ENCODE results near the gene MDFI.

The MDFI gene

DNA sequence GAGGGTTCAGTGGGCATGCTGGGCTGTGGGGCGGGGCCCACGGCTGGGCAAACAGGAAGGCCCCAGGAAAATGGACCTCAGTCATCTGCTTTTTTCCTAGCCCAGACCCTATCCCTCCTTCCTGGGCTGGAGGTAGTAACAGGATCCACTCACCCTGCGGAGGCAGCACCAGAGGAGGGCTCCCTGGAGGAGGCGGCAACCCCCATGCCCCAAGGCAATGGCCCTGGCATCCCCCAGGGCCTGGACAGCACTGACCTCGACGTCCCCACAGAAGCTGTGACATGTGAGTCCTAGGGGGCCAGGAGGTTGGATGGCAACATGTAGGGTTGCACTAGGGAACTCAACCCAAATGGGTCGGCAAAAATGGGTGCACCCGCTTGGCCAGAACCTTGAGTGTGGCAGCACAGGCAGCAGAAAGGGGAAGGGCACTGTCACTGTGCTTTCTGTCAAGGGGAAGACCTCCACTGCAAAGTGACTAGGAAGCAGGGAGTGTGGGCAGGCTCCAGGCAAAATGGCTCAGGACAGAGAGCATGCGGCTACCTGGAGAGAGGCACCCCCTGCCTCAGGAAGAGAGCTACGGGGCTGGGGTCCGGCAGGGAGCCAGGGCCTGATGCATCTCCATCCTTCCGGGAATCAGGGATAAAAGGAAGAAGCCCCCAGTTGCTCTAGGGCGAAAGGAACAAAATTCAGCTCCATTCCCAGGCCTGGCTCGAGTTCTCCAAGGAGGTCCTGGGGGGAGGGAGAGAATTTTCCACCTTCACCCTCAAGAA is 7.9 kb downstream of the MDFI start:
- Histone ChIP-seq H2BK5ac (ENCODE audit: low read length) (no peak overlapping the region), H3K9ac (ENCODE audit: low read length) (no peak overlapping the region), H3K79me1 (ENCODE audit: low read length) (peaks cover 26% of the 10 kb centered on the region), H3K27me3 (ENCODE audit: insufficient read depth, low read length, poor library complexity) (no peaks in the 10 kb centered on the region), H2BK120ac (ENCODE audit: low read depth, low read length) (no peak overlapping the region), H3K23ac (ENCODE audit: low read length) (no peak overlapping the region), H2AK5ac (ENCODE audit: low read length) (no peak overlapping the region), H3K4me1 (ENCODE audit: control insufficient read depth, low read depth, low read length) (peaks cover 21% of the 10 kb centered on the region), H3K4me3 (ENCODE audit: low read length) (no peak overlapping the region), H4K8ac (ENCODE audit: low read depth, low read length) (no peak overlapping the region), H3K36me3 (ENCODE audit: control insufficient read depth, insufficient read depth, low read length) (peaks cover 8% of the 10 kb centered on the region), H3K4ac (ENCODE audit: low read depth, low read length) (no peak overlapping the region), H2BK15ac (replicated peaks; ENCODE audit: low read depth) (no peak overlapping the region), H4K5ac (ENCODE audit: low read length) (no peak overlapping the region), H3K18ac (ENCODE audit: low read length) (no peak overlapping the region), H3K27ac (ENCODE audit: low read depth, low read length) (no peak overlapping the region), H3K79me2 (ENCODE audit: control insufficient read depth, insufficient read depth, low read length) (peaks cover 16% of the 10 kb centered on the region), H3K4me2 (ENCODE audit: low read length) (no peak overlapping the region), H3K56ac (ENCODE audit: low read length) (no peak overlapping the region)
- WGBS (ENCODE audit: extremely low coverage, insufficient coverage, low lambda C conversion rate): no CpG with 5 or more reads among the region's 14 CpGs
- DNase-seq: no peak

DNA sequence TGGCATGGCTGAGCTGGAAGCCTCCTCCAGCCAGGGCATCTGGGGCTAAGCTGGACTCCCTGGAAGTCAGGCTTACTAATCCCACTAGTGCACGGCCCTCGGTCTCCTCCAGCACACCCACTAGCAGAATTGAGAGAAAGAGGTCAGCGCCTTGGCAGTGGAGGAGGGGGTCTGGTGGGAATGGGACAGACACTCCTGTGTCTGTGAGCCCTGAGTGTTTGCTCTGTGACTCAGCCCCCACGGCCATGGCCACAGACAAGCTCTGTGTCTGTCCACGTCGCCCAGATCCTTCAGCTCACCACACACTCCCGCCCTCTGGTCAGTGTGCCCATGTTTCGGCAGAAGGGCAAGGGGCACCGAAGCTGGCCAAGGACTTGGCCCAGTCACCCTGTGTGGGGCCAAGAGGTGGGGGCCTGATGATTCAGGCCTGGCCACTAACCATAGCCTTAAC is 8.8 kb downstream of the MDFI start:
- Histone ChIP-seq H3K79me2 (ENCODE audit: control insufficient read depth, insufficient read depth, low read length) (peaks cover 7% of the 10 kb centered on the region), H4K5ac (ENCODE audit: low read length) (no peak overlapping the region), H3K23ac (ENCODE audit: low read length) (no peak overlapping the region), H2BK120ac (ENCODE audit: low read depth, low read length) (no peak overlapping the region), H3K4me2 (ENCODE audit: low read length) (no peak overlapping the region), H3K36me3 (ENCODE audit: control insufficient read depth, insufficient read depth, low read length) (peaks cover 10% of the 10 kb centered on the region), H3K4ac (ENCODE audit: low read depth, low read length) (no peak overlapping the region), H2BK15ac (replicated peaks; ENCODE audit: low read depth) (no peak overlapping the region), H3K79me1 (ENCODE audit: low read length) (peaks cover 18% of the 10 kb centered on the region), H3K9ac (ENCODE audit: low read length) (no peak overlapping the region), H3K18ac (ENCODE audit: low read length) (no peak overlapping the region), H3K4me3 (ENCODE audit: low read length) (no peak overlapping the region), H3K56ac (ENCODE audit: low read length) (no peak overlapping the region), H3K27ac (ENCODE audit: low read depth, low read length) (no peak overlapping the region), H2AK5ac (ENCODE audit: low read length) (no peak overlapping the region), H2BK5ac (ENCODE audit: low read length) (no peak overlapping the region), H4K8ac (ENCODE audit: low read depth, low read length) (no peak overlapping the region), H3K4me1 (ENCODE audit: control insufficient read depth, low read depth, low read length) (peaks cover 18% of the 10 kb centered on the region), H3K27me3 (ENCODE audit: insufficient read depth, low read length, poor library complexity) (no peaks in the 10 kb centered on the region)
- no CpG with 5 or more reads among the region's 9 CpGs for WGBS (ENCODE audit: extremely low coverage, insufficient coverage, low lambda C conversion rate)
- DNase-seq: no peak

DNA sequence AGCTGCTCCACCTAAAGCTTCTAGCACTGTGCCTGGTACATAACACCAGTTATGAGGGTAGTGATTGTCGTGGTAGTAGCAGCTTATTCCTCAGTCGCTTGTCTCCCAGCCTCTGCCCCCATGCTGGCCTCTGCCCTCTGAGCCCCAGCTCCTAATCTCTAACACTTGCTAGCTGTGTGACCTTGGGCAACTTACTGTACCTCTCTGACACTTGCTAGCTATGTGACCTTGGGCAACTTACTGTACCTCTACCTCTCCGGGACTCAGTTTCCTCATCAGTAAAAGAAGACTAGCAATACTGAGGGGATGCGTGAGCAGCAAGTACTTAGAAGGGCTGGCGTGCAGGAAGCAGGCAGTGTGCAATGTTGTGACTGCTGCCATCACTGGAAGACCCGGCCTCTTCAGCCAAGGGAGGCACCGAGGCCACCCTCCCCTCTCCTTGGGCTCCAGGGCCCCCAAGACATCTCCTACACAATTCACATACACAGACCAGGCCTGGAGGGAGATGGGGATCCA is 9.9 kb downstream of the MDFI start:
- no CpG with 5 or more reads among the region's 7 CpGs for WGBS (ENCODE audit: extremely low coverage, insufficient coverage, low lambda C conversion rate)
- Histone ChIP-seq H3K27ac (ENCODE audit: low read depth, low read length) (no peak overlapping the region), H3K4me2 (ENCODE audit: low read length) (no peak overlapping the region), H2AK5ac (ENCODE audit: low read length) (no peak overlapping the region), H2BK5ac (ENCODE audit: low read length) (no peak overlapping the region), H3K36me3 (ENCODE audit: control insufficient read depth, insufficient read depth, low read length) (peaks cover 15% of the 10 kb centered on the region), H3K18ac (ENCODE audit: low read length) (no peak overlapping the region), H3K56ac (ENCODE audit: low read length) (no peak overlapping the region), H3K23ac (ENCODE audit: low read length) (no peak overlapping the region), H3K4me3 (ENCODE audit: low read length) (no peak overlapping the region), H3K79me2 (ENCODE audit: control insufficient read depth, insufficient read depth, low read length) (peaks cover 2% of the 10 kb centered on the region), H3K4ac (ENCODE audit: low read depth, low read length) (no peak overlapping the region), H4K8ac (ENCODE audit: low read depth, low read length) (no peak overlapping the region), H3K27me3 (ENCODE audit: insufficient read depth, low read length, poor library complexity) (no peaks in the 10 kb centered on the region), H3K9ac (ENCODE audit: low read length) (no peak overlapping the region), H3K4me1 (ENCODE audit: control insufficient read depth, low read depth, low read length) (peaks cover 13% of the 10 kb centered on the region), H4K5ac (ENCODE audit: low read length) (no peak overlapping the region), H2BK120ac (ENCODE audit: low read depth, low read length) (no peak overlapping the region), H3K79me1 (ENCODE audit: low read length) (peaks cover 12% of the 10 kb centered on the region), H2BK15ac (replicated peaks; ENCODE audit: low read depth) (no peak overlapping the region)
- no peak for DNase-seq

DNA sequence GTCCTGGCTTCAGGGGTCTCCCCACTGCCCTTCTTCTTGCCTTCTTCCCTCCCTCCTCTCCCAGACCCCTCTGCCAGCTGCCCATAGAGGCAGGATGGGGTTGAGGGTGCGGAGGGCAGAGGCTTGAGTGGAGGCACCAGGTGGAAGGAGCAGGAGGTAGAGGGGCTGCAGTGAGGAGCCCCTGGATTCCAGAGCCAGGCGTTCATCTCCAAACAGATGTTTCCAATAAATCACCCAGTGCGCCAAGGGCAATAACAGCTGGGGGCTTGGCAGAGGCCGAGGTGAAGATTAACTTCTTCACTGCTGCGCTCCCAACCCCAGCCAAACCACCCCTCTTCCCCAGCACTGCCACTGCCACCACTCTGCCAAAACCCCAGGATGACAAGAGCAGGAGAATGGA is 10.7 kb downstream of the MDFI start:
- H3K27ac ChIP-seq (ENCODE audit: low read depth, low read length): no peak overlapping the region
- H3K56ac ChIP-seq (ENCODE audit: low read length): no peak overlapping the region
- H3K4ac ChIP-seq (ENCODE audit: low read depth, low read length): no peak overlapping the region
- peaks cover 7% of the 10 kb centered on the region for H3K4me1 ChIP-seq (ENCODE audit: control insufficient read depth, low read depth, low read length)
- DNase-seq: no peak
- H2BK120ac ChIP-seq (ENCODE audit: low read depth, low read length): no peak overlapping the region
- no peak overlapping the region for H2BK15ac ChIP-seq (replicated peaks; ENCODE audit: low read depth)
- no peaks in the 10 kb centered on the region for H3K79me2 ChIP-seq (ENCODE audit: control insufficient read depth, insufficient read depth, low read length)
- no peak overlapping the region for H3K18ac ChIP-seq (ENCODE audit: low read length)
- H3K27me3 ChIP-seq (ENCODE audit: insufficient read depth, low read length, poor library complexity): no peaks in the 10 kb centered on the region
- H3K4me3 ChIP-seq (ENCODE audit: low read length): no peak overlapping the region
- no peak overlapping the region for H3K9ac ChIP-seq (ENCODE audit: low read length)
- no CpG with 5 or more reads among the region's 5 CpGs for WGBS (ENCODE audit: extremely low coverage, insufficient coverage, low lambda C conversion rate)
- no peak overlapping the region for H4K8ac ChIP-seq (ENCODE audit: low read depth, low read length)
- no peak overlapping the region for H3K23ac ChIP-seq (ENCODE audit: low read length)
- H3K79me1 ChIP-seq (ENCODE audit: low read length): peaks cover 10% of the 10 kb centered on the region
- peaks cover 17% of the 10 kb centered on the region for H3K36me3 ChIP-seq (ENCODE audit: control insufficient read depth, insufficient read depth, low read length)
- H4K5ac ChIP-seq (ENCODE audit: low read length): no peak overlapping the region
- H3K4me2 ChIP-seq (ENCODE audit: low read length): no peak overlapping the region
- H2AK5ac ChIP-seq (ENCODE audit: low read length): no peak overlapping the region
- no peak overlapping the region for H2BK5ac ChIP-seq (ENCODE audit: low read length)

DNA sequence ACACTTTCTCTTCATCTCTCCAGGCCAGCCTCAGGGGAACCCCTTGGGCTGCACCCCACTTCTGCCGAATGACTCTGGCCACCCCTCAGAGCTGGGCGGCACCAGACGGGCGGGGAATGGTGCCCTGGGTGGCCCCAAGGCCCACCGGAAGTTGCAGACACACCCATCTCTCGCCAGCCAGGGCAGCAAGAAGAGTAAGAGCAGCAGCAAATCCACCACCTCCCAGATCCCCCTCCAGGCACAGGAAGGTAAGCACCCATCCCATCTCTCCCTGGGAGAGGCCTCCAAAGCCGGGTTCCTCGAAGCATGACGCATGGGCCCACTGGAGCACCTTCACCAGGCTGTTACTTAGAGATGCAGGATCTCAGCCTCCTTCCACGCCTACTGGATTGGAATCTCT is 11.3 kb downstream of the MDFI start:
- H3K18ac ChIP-seq (ENCODE audit: low read length): no peak overlapping the region
- WGBS (ENCODE audit: extremely low coverage, insufficient coverage, low lambda C conversion rate): no CpG with 5 or more reads among the region's 10 CpGs
- no peak overlapping the region for H2BK15ac ChIP-seq (replicated peaks; ENCODE audit: low read depth)
- H3K36me3 ChIP-seq (ENCODE audit: control insufficient read depth, insufficient read depth, low read length): peaks cover 17% of the 10 kb centered on the region
- no peak overlapping the region for H2BK120ac ChIP-seq (ENCODE audit: low read depth, low read length)
- H3K79me1 ChIP-seq (ENCODE audit: low read length): peaks cover 10% of the 10 kb centered on the region
- no peak overlapping the region for H3K4me3 ChIP-seq (ENCODE audit: low read length)
- H3K4ac ChIP-seq (ENCODE audit: low read depth, low read length): no peak overlapping the region
- H3K79me2 ChIP-seq (ENCODE audit: control insufficient read depth, insufficient read depth, low read length): no peaks in the 10 kb centered on the region
- H2BK5ac ChIP-seq (ENCODE audit: low read length): no peak overlapping the region
- DNase-seq: no peak
- H3K27me3 ChIP-seq (ENCODE audit: insufficient read depth, low read length, poor library complexity): no peaks in the 10 kb centered on the region
- no peak overlapping the region for H4K5ac ChIP-seq (ENCODE audit: low read length)
- no peak overlapping the region for H3K9ac ChIP-seq (ENCODE audit: low read length)
- no peak overlapping the region for H3K27ac ChIP-seq (ENCODE audit: low read depth, low read length)
- no peak overlapping the region for H3K56ac ChIP-seq (ENCODE audit: low read length)
- H4K8ac ChIP-seq (ENCODE audit: low read depth, low read length): no peak overlapping the region
- no peak overlapping the region for H3K4me2 ChIP-seq (ENCODE audit: low read length)
- H3K23ac ChIP-seq (ENCODE audit: low read length): no peak overlapping the region
- H2AK5ac ChIP-seq (ENCODE audit: low read length): no peak overlapping the region
- peaks cover under 1% of the 10 kb centered on the region for H3K4me1 ChIP-seq (ENCODE audit: control insufficient read depth, low read depth, low read length)
